ENCODE results near the gene ZNF385A.

- TF ChIP-seq ZNF114 (tag by site-specific recombination; IDR thresholded peaks at IDR 0.05) (no peak), MEIS1 (CRISPR knock-in tag; IDR thresholded peaks at IDR 0.05; ENCODE audit: borderline replicate concordance) (no peak), ZNF670 (tag by site-specific recombination; IDR thresholded peaks at IDR 0.05; ENCODE audit: low read depth) (no peak), CTCF (tag by site-specific recombination; IDR thresholded peaks at IDR 0.05) (no peak), ZNF354C (tag by site-specific recombination; IDR thresholded peaks at IDR 0.05; ENCODE audit: borderline replicate concordance, low read depth) (no peak), ZNF274 (IDR thresholded peaks at IDR 0.05; ENCODE audit: low read length) (no peak), ZNF274 (tag by site-specific recombination; IDR thresholded peaks at IDR 0.05; ENCODE audit: borderline replicate concordance) (no peak), SALL2 (tag by site-specific recombination; IDR thresholded peaks at IDR 0.05; ENCODE audit: borderline replicate concordance) (no peak), ZBTB21 (tag by site-specific recombination; IDR thresholded peaks at IDR 0.05) (no peak), ZNF621 (tag by site-specific recombination; IDR thresholded peaks at IDR 0.05) (no peak), ZNF677 (tag by site-specific recombination; IDR thresholded peaks at IDR 0.05) (no peak), ZNF704 (tag by site-specific recombination; IDR thresholded peaks at IDR 0.05) (no peak)
- TF ChIP-seq, protein P1, sequence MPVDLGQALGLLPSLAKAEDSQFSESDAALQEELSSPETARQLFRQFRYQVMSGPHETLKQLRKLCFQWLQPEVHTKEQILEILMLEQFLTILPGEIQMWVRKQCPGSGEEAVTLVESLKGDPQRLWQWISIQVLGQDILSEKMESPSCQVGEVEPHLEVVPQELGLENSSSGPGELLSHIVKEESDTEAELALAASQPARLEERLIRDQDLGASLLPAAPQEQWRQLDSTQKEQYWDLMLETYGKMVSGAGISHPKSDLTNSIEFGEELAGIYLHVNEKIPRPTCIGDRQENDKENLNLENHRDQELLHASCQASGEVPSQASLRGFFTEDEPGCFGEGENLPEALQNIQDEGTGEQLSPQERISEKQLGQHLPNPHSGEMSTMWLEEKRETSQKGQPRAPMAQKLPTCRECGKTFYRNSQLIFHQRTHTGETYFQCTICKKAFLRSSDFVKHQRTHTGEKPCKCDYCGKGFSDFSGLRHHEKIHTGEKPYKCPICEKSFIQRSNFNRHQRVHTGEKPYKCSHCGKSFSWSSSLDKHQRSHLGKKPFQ (tag by site-specific recombination; IDR thresholded peaks at IDR 0.05) = no peak
- TF ChIP-seq, protein P2, sequence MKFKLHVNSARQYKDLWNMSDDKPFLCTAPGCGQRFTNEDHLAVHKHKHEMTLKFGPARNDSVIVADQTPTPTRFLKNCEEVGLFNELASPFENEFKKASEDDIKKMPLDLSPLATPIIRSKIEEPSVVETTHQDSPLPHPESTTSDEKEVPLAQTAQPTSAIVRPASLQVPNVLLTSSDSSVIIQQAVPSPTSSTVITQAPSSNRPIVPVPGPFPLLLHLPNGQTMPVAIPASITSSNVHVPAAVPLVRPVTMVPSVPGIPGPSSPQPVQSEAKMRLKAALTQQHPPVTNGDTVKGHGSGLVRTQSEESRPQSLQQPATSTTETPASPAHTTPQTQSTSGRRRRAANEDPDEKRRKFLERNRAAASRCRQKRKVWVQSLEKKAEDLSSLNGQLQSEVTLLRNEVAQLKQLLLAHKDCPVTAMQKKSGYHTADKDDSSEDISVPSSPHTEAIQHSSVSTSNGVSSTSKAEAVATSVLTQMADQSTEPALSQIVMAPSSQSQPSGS (tag by site-specific recombination; IDR thresholded peaks at IDR 0.05; ENCODE audit: low read depth) = no peak
- TF ChIP-seq, protein P3, sequence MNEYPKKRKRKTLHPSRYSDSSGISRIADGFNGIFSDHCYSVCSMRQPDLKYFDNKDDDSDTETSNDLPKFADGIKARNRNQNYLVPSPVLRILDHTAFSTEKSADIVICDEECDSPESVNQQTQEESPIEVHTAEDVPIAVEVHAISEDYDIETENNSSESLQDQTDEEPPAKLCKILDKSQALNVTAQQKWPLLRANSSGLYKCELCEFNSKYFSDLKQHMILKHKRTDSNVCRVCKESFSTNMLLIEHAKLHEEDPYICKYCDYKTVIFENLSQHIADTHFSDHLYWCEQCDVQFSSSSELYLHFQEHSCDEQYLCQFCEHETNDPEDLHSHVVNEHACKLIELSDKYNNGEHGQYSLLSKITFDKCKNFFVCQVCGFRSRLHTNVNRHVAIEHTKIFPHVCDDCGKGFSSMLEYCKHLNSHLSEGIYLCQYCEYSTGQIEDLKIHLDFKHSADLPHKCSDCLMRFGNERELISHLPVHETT (tag by site-specific recombination; IDR thresholded peaks at IDR 0.05) = no peak
These were observed 33.2 kb downstream of the ZNF385A start for GRCh38 chr12:54351341-54351740.
